ENCODE measurements around the gene LRRC14B. TPM values are rescaled to one million over a fixed set of nuclear protein-coding genes. Genes with fewer than 3 reads are reported as not detected.

Gene LRRC14B
- total RNA-seq, 1 experiment from 2014 or later, result not detected

DNA sequence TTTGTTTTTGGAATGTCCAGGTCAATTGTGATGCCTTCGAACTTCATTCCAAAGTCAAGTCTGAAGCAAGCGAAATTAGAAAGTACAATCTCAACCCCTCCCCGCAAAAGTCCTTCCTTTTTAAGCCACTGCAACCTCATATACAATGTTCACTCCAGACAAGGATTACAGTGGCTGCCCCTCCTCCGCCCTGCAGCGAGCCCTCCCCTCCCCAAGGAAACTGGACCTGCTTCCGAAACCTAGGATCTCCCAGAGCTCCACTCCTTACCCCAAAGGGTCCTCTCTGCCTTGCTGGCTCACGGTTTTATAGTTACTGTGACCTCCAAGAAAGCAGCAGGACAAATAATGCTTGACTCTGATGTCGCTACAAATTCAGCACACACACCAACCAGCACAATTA lies 10.4 kb downstream of the LRRC14B start:
- TF ChIP-seq, protein P1, sequence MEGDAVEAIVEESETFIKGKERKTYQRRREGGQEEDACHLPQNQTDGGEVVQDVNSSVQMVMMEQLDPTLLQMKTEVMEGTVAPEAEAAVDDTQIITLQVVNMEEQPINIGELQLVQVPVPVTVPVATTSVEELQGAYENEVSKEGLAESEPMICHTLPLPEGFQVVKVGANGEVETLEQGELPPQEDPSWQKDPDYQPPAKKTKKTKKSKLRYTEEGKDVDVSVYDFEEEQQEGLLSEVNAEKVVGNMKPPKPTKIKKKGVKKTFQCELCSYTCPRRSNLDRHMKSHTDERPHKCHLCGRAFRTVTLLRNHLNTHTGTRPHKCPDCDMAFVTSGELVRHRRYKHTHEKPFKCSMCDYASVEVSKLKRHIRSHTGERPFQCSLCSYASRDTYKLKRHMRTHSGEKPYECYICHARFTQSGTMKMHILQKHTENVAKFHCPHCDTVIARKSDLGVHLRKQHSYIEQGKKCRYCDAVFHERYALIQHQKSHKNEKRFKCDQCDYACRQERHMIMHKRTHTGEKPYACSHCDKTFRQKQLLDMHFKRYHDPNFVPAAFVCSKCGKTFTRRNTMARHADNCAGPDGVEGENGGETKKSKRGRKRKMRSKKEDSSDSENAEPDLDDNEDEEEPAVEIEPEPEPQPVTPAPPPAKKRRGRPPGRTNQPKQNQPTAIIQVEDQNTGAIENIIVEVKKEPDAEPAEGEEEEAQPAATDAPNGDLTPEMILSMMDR (IDR thresholded peaks at IDR 0.05; ENCODE audit: unreplicated experiment), result no peak
- H3K9me3 Mint-ChIP-seq (ENCODE audit: unreplicated experiment), result no peaks in the 10 kb centered on the region
- intact Hi-C loops (cut with micrococcal nuclease), result no loop called here
- peaks cover 28% of the 10 kb centered on the region for H3K36me3 Mint-ChIP-seq (ENCODE audit: insufficient read depth, unreplicated experiment)
- no peak overlapping the region for H3K27ac Mint-ChIP-seq (ENCODE audit: low read depth, unreplicated experiment)
- H3K27me3 Mint-ChIP-seq (ENCODE audit: insufficient read depth, unreplicated experiment), result no peaks in the 10 kb centered on the region
- POLR2A ChIA-PET, result no interaction called here
- no TSS peak for BruUV-seq (replicated peaks)
- H3K4me1 Mint-ChIP-seq (ENCODE audit: insufficient read depth, unreplicated experiment), result no peaks in the 10 kb centered on the region
- CTCF ChIA-PET, result no interaction called here
- H3K4me3 Mint-ChIP-seq (ENCODE audit: unreplicated experiment), result no peak overlapping the region
- DNase-seq (ENCODE audit: unreplicated experiment), result no peak

DNA sequence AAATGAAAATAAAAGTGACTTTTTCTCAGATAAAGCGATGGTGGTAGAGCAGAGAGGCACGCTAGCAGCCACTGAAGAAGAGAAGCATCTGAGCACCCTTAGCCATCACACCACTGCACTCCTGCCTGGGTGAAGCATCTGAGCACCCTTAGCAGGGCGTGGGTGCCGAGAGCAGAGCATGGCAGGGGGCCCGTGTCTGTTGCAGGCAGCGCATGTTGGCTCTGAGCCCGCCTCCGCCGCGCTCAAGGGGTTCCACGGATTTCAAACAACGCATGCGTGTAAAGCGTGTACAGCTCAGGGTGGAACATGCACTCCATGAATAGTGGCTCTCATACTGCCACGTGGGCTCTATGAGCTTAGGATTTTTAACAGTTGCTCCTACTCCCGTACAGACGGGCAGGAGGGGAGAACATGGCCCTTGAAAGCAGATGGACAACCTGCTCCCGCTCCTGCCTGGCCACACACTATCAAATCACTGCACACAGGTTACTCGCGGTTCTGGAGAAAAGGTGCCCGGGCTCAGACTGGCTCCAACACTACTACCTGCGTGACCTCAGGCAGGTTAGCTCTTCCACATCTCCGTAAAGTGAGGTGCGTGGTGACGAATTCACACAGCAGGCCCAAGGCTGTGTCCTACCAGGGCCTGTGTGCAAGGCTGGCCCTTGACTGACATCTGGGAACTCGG lies 12.1 kb downstream of the LRRC14B start:
- ChIA-PET CTCF (interaction anchor here (0.6 to 1.7 kb wide), 3 partner anchors 9 to 46 kb away, joined by 3 to 7 read pairs (median 3); no protein-coding TSS in a partner anchor), POLR2A (interaction anchor here (0.6 kb wide), 2 partner anchors 9 to 99 kb away, joined by 3 read pairs; no protein-coding TSS in a partner anchor)
- no peaks in the 10 kb centered on the region for H3K4me1 Mint-ChIP-seq (ENCODE audit: insufficient read depth, unreplicated experiment)
- H3K9me3 Mint-ChIP-seq (ENCODE audit: unreplicated experiment), result no peaks in the 10 kb centered on the region
- no peak overlapping the region for H3K4me3 Mint-ChIP-seq (ENCODE audit: unreplicated experiment)
- H3K36me3 Mint-ChIP-seq (ENCODE audit: insufficient read depth, unreplicated experiment), result peaks cover 41% of the 10 kb centered on the region
- no peak for DNase-seq (ENCODE audit: unreplicated experiment)
- TF ChIP-seq, protein P1 (IDR thresholded peaks at IDR 0.05; ENCODE audit: unreplicated experiment), result no peak
- no peaks in the 10 kb centered on the region for H3K27me3 Mint-ChIP-seq (ENCODE audit: insufficient read depth, unreplicated experiment)
- no TSS peak for BruUV-seq (replicated peaks)
- no peak overlapping the region for H3K27ac Mint-ChIP-seq (ENCODE audit: low read depth, unreplicated experiment)
- intact Hi-C loops (cut with micrococcal nuclease), result no loop called here

DNA sequence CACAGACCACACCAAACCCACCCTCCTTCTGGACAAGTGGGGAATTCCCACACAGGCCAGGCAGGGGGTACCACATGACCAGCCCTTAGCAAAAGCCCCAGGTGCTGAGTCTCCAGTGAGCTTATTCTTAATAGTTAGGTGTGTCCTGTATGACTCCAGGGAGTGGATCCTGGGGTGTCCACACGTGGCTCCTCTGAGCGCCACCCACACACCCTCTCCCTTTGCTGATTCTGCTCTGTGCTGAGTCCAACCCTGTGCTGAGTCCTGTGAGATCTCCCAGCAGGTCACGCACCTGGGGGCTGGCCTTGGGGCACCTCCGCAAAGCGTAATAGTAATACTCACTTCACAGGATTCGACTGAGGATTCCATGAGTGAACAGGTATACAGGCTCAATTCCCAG lies 12.7 kb downstream of the LRRC14B start:
- H3K9me3 Mint-ChIP-seq (ENCODE audit: unreplicated experiment), result no peaks in the 10 kb centered on the region

DNA sequence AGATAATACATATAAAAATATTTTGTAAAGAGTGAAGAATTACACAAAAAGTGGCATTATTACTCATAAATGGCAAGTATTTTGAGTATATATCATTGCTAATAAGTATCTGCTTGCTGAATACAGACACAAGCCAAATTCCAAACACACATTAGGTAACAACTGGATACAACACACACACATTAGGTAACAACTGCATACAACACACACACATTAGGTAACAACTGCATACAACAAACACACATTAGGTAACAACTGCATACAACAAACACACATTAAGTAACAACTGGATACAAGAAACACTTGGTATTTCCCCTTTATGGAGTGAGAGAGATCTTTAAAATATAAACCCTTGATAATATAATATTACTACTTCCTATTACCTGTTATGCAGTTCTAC lies 13.2 kb downstream of the LRRC14B start:
- H3K4me3 Mint-ChIP-seq (ENCODE audit: unreplicated experiment), result no peak overlapping the region
- ChIA-PET POLR2A (no interaction called here), CTCF (no interaction called here)
- H3K36me3 Mint-ChIP-seq (ENCODE audit: insufficient read depth, unreplicated experiment), result peaks cover 41% of the 10 kb centered on the region
- no peaks in the 10 kb centered on the region for H3K27me3 Mint-ChIP-seq (ENCODE audit: insufficient read depth, unreplicated experiment)
- peaks cover under 1% of the 10 kb centered on the region for H3K4me1 Mint-ChIP-seq (ENCODE audit: insufficient read depth, unreplicated experiment)
- DNase-seq (ENCODE audit: unreplicated experiment), result no peak
- BruUV-seq (replicated peaks), result no TSS peak
- intact Hi-C loops (cut with micrococcal nuclease), result no loop called here
- no peaks in the 10 kb centered on the region for H3K9me3 Mint-ChIP-seq (ENCODE audit: unreplicated experiment)
- no peak overlapping the region for H3K27ac Mint-ChIP-seq (ENCODE audit: low read depth, unreplicated experiment)
- TF ChIP-seq, protein P1 (IDR thresholded peaks at IDR 0.05; ENCODE audit: unreplicated experiment), result no peak

More for the DNA sequence above, 12.7 kb downstream of the LRRC14B start:
- ChIA-PET CTCF (interaction anchor here (1.7 kb wide), 1 partner anchor 15 kb away, joined by 7 read pairs; no protein-coding TSS in a partner anchor), POLR2A (no interaction called here)
- Mint-ChIP-seq H3K27me3 (ENCODE audit: insufficient read depth, unreplicated experiment) (no peaks in the 10 kb centered on the region), H3K27ac (ENCODE audit: low read depth, unreplicated experiment) (no peak overlapping the region), H3K36me3 (ENCODE audit: insufficient read depth, unreplicated experiment) (peaks cover 41% of the 10 kb centered on the region), H3K4me3 (ENCODE audit: unreplicated experiment) (no peak overlapping the region), H3K4me1 (ENCODE audit: insufficient read depth, unreplicated experiment) (no peaks in the 10 kb centered on the region)
- no TSS peak for BruUV-seq (replicated peaks)
- intact Hi-C loops (cut with micrococcal nuclease), result no loop called here
- DNase-seq (ENCODE audit: unreplicated experiment), result no peak
- TF ChIP-seq, protein P1 (IDR thresholded peaks at IDR 0.05; ENCODE audit: unreplicated experiment), result no peak

Data from MCF 10A (cell line).